Rectal smooth muscle tissue (tissue), 1 donor: ENCODE results near the gene ABL1.

ENCODE experiments used
- H3K27ac ChIP-seq: one replicate; pipeline ENCODE4 v1.7.0; 2013; ENCODE audit warnings: low read depth, low read length, inconsistent platforms
- H3K27me3 ChIP-seq: one replicate; pipeline ENCODE4 v1.7.0; 2013; ENCODE audit warnings: low read length; ENCODE audit not compliant: control insufficient read depth, insufficient read depth
- H3K36me3 ChIP-seq: one replicate; pipeline ENCODE4 v1.7.0; 2013; ENCODE audit warnings: low read length; ENCODE audit not compliant: control insufficient read depth, insufficient read depth
- H3K4me1 ChIP-seq: one replicate; pipeline ENCODE4 v1.7.0; 2013; ENCODE audit warnings: low read length; ENCODE audit not compliant: control insufficient read depth, insufficient read depth
- H3K4me3 ChIP-seq: one replicate; pipeline ENCODE4 v1.7.0; 2013; ENCODE audit warnings: low read length
- H3K9ac ChIP-seq: one replicate; pipeline ENCODE4 v1.7.0; 2013; ENCODE audit warnings: low read length

Gene ABL1

GRCh38 chr9:130900701-130901497 lies 65.8 kb downstream of the ABL1 start:
- H3K27me3 ChIP-seq, result peaks cover 4% of the 10 kb centered on the region

GRCh38 chr9:130901498-130902203 lies 66.6 kb downstream of the ABL1 start:
- Histone ChIP-seq H3K4me1 (no peaks in the 10 kb centered on the region), H3K9ac (no peak overlapping the region), H3K27ac (no peak overlapping the region), H3K4me3 (no peak overlapping the region), H3K27me3 (peaks cover 4% of the 10 kb centered on the region), H3K36me3 (no peaks in the 10 kb centered on the region)

More at GRCh38 chr9:130900701-130901497, 65.8 kb downstream of the ABL1 start:
- Histone ChIP-seq H3K4me1 (no peaks in the 10 kb centered on the region), H3K4me3 (no peak overlapping the region), H3K36me3 (no peaks in the 10 kb centered on the region), H3K27ac (no peak overlapping the region), H3K9ac (no peak overlapping the region)

GRCh38 chr9:130902204-130903185 lies 67.4 kb downstream of the ABL1 start:
- no peak overlapping the region for H3K4me3 ChIP-seq
- no peak overlapping the region for H3K27ac ChIP-seq
- no peak overlapping the region for H3K9ac ChIP-seq
- no peaks in the 10 kb centered on the region for H3K4me1 ChIP-seq
- peaks cover 4% of the 10 kb centered on the region for H3K27me3 ChIP-seq
- H3K36me3 ChIP-seq, result no peaks in the 10 kb centered on the region

- H3K4me1 ChIP-seq, result no peaks in the 10 kb centered on the region
- peaks cover 4% of the 10 kb centered on the region for H3K27me3 ChIP-seq
- H3K9ac ChIP-seq, result no peak overlapping the region
- no peak overlapping the region for H3K4me3 ChIP-seq
- no peak overlapping the region for H3K27ac ChIP-seq
- no peaks in the 10 kb centered on the region for H3K36me3 ChIP-seq
Measured at GRCh38 chr9:130903194-130904069, 68.4 kb downstream of the ABL1 start.

- no peaks in the 10 kb centered on the region for H3K4me1 ChIP-seq
- H3K27ac ChIP-seq, result no peak overlapping the region
- H3K9ac ChIP-seq, result no peak overlapping the region
- H3K36me3 ChIP-seq, result no peaks in the 10 kb centered on the region
- H3K27me3 ChIP-seq, result peaks cover 4% of the 10 kb centered on the region
- H3K4me3 ChIP-seq, result no peak overlapping the region
Measured at GRCh38 chr9:130904070-130905044, 69.3 kb downstream of the ABL1 start.

GRCh38 chr9:130905125-130905901 lies 70.3 kb downstream of the ABL1 start:
- Histone ChIP-seq H3K9ac (no peak overlapping the region), H3K4me1 (no peaks in the 10 kb centered on the region), H3K4me3 (no peak overlapping the region), H3K27me3 (peaks cover 4% of the 10 kb centered on the region), H3K27ac (no peak overlapping the region), H3K36me3 (no peaks in the 10 kb centered on the region)

- H3K27ac ChIP-seq, result no peak overlapping the region
- H3K9ac ChIP-seq, result no peak overlapping the region
- peaks cover 4% of the 10 kb centered on the region for H3K27me3 ChIP-seq
- H3K36me3 ChIP-seq, result no peaks in the 10 kb centered on the region
- no peaks in the 10 kb centered on the region for H3K4me1 ChIP-seq
- no peak overlapping the region for H3K4me3 ChIP-seq
Measured at GRCh38 chr9:130905902-130906734, 71.1 kb downstream of the ABL1 start.

- H3K4me3 ChIP-seq, result no peak overlapping the region
- H3K36me3 ChIP-seq, result no peaks in the 10 kb centered on the region
- no peak overlapping the region for H3K9ac ChIP-seq
- H3K4me1 ChIP-seq, result no peaks in the 10 kb centered on the region
- H3K27ac ChIP-seq, result no peak overlapping the region
- H3K27me3 ChIP-seq, result peaks cover 4% of the 10 kb centered on the region
Measured at GRCh38 chr9:130906735-130907416, 71.8 kb downstream of the ABL1 start.

GRCh38 chr9:130908146-130908877 lies 73.3 kb downstream of the ABL1 start:
- no peak overlapping the region for H3K4me3 ChIP-seq
- H3K9ac ChIP-seq, result no peak overlapping the region
- no peaks in the 10 kb centered on the region for H3K4me1 ChIP-seq
- H3K36me3 ChIP-seq, result no peaks in the 10 kb centered on the region
- H3K27ac ChIP-seq, result no peak overlapping the region
- H3K27me3 ChIP-seq, result no peaks in the 10 kb centered on the region
